CD14-positive monocyte (primary cell): Measurements from ENCODE around the gene SIGMAR1. TPM values are rescaled to one million over a fixed set of nuclear protein-coding genes. Genes with fewer than 3 reads are reported as not detected.

ENCODE experiments used
- DNase-seq, 3 donors: peaks; one replicate each; pipeline ENCODE4 v3.0.0-alpha.2; 2011 to 2022
- H2AFZ ChIP-seq: 2 replicates; pipeline ENCODE4 v1.6.0; 2012; ENCODE audit warnings: mild to moderate bottlenecking, low read depth, low read length, inconsistent platforms; ENCODE audit not compliant: insufficient read depth, poor library complexity, severe bottlenecking
- H3K27ac ChIP-seq, 2 donors: 1 replicate in 1 of 2; 2 replicates in 1 of 2; pipeline ENCODE4 v1.5.1; 2012 to 2013; ENCODE audit warnings: low read length in 2 of 2, control low read depth in 1 of 2, inconsistent platforms in 1 of 2, low read depth in 1 of 2, mild to moderate bottlenecking in 1 of 2
- H3K27me3 ChIP-seq, 2 donors: one replicate each; pipeline versions ENCODE4 v1.6.0 to v1.6.1; 2011 to 2013; ENCODE audit warnings: low read length in 2 of 2; ENCODE audit not compliant: control insufficient read depth in 2 of 2, insufficient read depth in 2 of 2
- H3K36me3 ChIP-seq, 2 donors: replicated peaks in 1 of 2; 1 replicate in 1 of 2; 2 replicates in 1 of 2; pipeline versions ENCODE4 v1.5.1 to v1.6.1; 2012 to 2013; ENCODE audit warnings: low read length in 2 of 2, control low read depth in 1 of 2, inconsistent platforms in 1 of 2, mild to moderate bottlenecking in 1 of 2; ENCODE audit not compliant: insufficient read depth in 2 of 2, control insufficient read depth in 1 of 2
- H3K4me1 ChIP-seq, 2 donors: 1 replicate in 1 of 2; 2 replicates in 1 of 2; pipeline versions ENCODE4 v1.5.1 to v1.6.1; 2012 to 2013; ENCODE audit warnings: low read length in 2 of 2, control low read depth in 1 of 2, inconsistent platforms in 1 of 2, mild to moderate bottlenecking in 1 of 2, moderate library complexity in 1 of 2; ENCODE audit not compliant: insufficient read depth in 2 of 2, control insufficient read depth in 1 of 2
- H3K4me2 ChIP-seq: replicated peaks from 2 replicates; pipeline ENCODE3; 2012; ENCODE audit warnings: low read length, moderate library complexity, mild to moderate bottlenecking; ENCODE audit not compliant: poor library complexity, severe bottlenecking; ENCODE audit errors: extremely low read depth
- H3K4me3 ChIP-seq, 3 experiments: fragments of 200-600 bp in 1 of 3; sonication (generic) in 1 of 3; replicated peaks in 1 of 3; 1 replicate in 2 of 3; 2 replicates in 1 of 3; pipeline ENCODE4 v1.5.1; 2011 to 2013; ENCODE audit warnings: low read length in 3 of 3, mild to moderate bottlenecking in 3 of 3, control low read depth in 2 of 3, low read depth in 2 of 3, inconsistent platforms in 1 of 3, moderate library complexity in 1 of 3
- H3K79me2 ChIP-seq: 2 replicates; pipeline ENCODE4 v1.6.0; 2012; ENCODE audit warnings: mild to moderate bottlenecking, control low read depth, inconsistent platforms, low read length, moderate library complexity; ENCODE audit not compliant: insufficient read depth
- H3K9ac ChIP-seq: 2 replicates; pipeline ENCODE4 v1.6.0; 2017; ENCODE audit warnings: low read length, mild to moderate bottlenecking; ENCODE audit not compliant: insufficient read depth, poor library complexity, severe bottlenecking
- H3K9me3 ChIP-seq, 2 donors: replicated peaks in 1 of 2; 1 replicate in 1 of 2; 2 replicates in 1 of 2; pipeline versions ENCODE4 v1.5.1 to v1.6.1; 2012 to 2013; ENCODE audit warnings: low read length in 2 of 2, control low read depth in 1 of 2; ENCODE audit not compliant: control insufficient read depth in 1 of 2, insufficient read depth in 1 of 2
- H4K20me1 ChIP-seq: 2 replicates; pipeline ENCODE4 v1.6.0; 2012; ENCODE audit warnings: mild to moderate bottlenecking, low read length, control low read depth, moderate library complexity; ENCODE audit not compliant: insufficient read depth
- H3K27ac Mint-ChIP-seq, 7 donors: one replicate each; pipeline ENCODE4 v1.8.0; 2020; ENCODE audit warnings: mild to moderate bottlenecking in 7 of 7, mixed read lengths in 7 of 7, moderate library complexity in 6 of 7, inconsistent platforms in 2 of 7
- H3K27me3 Mint-ChIP-seq, 3 donors: one replicate each; pipeline ENCODE4 v1.8.0; 2021 to 2022; ENCODE audit warnings: low read depth in 3 of 3, mild to moderate bottlenecking in 3 of 3, mixed read lengths in 3 of 3, moderate library complexity in 3 of 3, inconsistent platforms in 1 of 3
- H3K36me3 Mint-ChIP-seq, 2 donors: one replicate each; pipeline ENCODE4 v1.8.0; 2020; ENCODE audit warnings: mixed read lengths in 2 of 2, inconsistent platforms in 1 of 2, mild to moderate bottlenecking in 1 of 2
- H3K4me1 Mint-ChIP-seq: one replicate; pipeline ENCODE4 v1.8.0; 2020; ENCODE audit warnings: mild to moderate bottlenecking, mixed read lengths
- H3K4me3 Mint-ChIP-seq, 2 donors: one replicate each; pipeline ENCODE4 v1.8.0; 2020; ENCODE audit warnings: mild to moderate bottlenecking in 2 of 2, mixed read lengths in 2 of 2, moderate library complexity in 1 of 2
- H3K9me3 Mint-ChIP-seq, 7 donors: one replicate each; pipeline ENCODE4 v1.8.0; 2020 to 2022; ENCODE audit warnings: mixed read lengths in 7 of 7, mild to moderate bottlenecking in 6 of 7, moderate library complexity in 6 of 7, inconsistent platforms in 2 of 7
- WGBS: methylation state at CpG from one replicate; pipeline ENCODE4 v1.1.5; 2013; ENCODE audit warnings: missing lambda C conversion rate; ENCODE audit not compliant: insufficient coverage; 5-methylcytosine and 5-hydroxymethylcytosine counted together
- intact Hi-C, 2 donors: fragments of 100-400 bp; cut with micrococcal nuclease; formaldehyde crosslinking; loops; one replicate each; pipeline versions ENCODE4 v1.15.0 to v1.15.1; 2023
- polyA plus RNA-seq, 3 donors: library from polyadenylated mRNA; depleted of rRNA in 1 of 3; unstranded in 2 of 3; stranded (reverse) in 1 of 3; fragments of 300-500 nt in 2 of 3; fragments of >200 nt in 1 of 3; fragmentation: Illumina TruSeq in 2 of 3; gene quantifications; 1 replicate in 2 of 3; 2 replicates in 1 of 3; pipeline ENCODE4 v1.2.3, GENCODE V29; 2012 to 2021
- TF ChIP-seq, protein P1 (sequence below): fragments of 200-600 bp; IDR thresholded peaks from one replicate; pipeline ENCODE4 v1.8.0; 2022; ENCODE audit warnings: antibody characterized with exemption, mild to moderate bottlenecking

SIGMAR1 gene
- polyA plus RNA-seq, 3 donors, result 26.6 to 59.6 (median 49.5) TPM

DNA sequence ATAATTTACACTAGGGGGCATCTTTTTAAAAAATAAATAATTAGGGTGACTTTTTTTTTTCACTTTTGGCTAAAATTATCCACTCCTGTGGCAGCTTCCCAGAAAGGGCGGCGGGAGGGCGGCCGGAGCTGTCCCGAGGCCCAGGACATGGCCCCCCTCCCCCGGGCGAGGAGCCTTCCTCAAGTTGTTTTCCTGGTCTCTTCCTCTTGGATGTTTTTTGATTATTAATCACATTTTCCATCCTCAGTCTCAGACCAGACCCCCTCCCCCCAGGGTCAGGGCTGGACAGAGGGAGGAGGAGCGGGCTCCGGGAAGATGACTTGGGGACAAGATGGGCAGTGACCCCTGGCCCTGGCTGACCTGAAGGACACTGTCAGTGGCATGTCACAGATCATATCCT is 43.4 kb downstream of the SIGMAR1 start:
- intact Hi-C loops, result loop anchor here in 1 of 2 donors (10.0 kb wide), 1 partner anchor 149 kb away; no protein-coding TSS in a partner anchor
- no peak overlapping the region for H3K4me3 ChIP-seq
- H3K9me3 ChIP-seq, result peaks cover 0 to 18% of the 10 kb centered on the region in 2 donors
- H3K4me2 ChIP-seq, result no peak overlapping the region
- H3K4me1 Mint-ChIP-seq, result peaks cover 35% of the 10 kb centered on the region
- peaks cover 33 to 38% of the 10 kb centered on the region in 2 donors for H3K4me1 ChIP-seq
- H3K27ac Mint-ChIP-seq, result no peak overlapping the region
- peaks cover 29 to 45% of the 10 kb centered on the region in 2 donors for H3K27me3 ChIP-seq
- H3K27me3 Mint-ChIP-seq, result peaks cover 49 to 67% (median 49%) of the 10 kb centered on the region in 3 donors
- TF ChIP-seq, protein P1, sequence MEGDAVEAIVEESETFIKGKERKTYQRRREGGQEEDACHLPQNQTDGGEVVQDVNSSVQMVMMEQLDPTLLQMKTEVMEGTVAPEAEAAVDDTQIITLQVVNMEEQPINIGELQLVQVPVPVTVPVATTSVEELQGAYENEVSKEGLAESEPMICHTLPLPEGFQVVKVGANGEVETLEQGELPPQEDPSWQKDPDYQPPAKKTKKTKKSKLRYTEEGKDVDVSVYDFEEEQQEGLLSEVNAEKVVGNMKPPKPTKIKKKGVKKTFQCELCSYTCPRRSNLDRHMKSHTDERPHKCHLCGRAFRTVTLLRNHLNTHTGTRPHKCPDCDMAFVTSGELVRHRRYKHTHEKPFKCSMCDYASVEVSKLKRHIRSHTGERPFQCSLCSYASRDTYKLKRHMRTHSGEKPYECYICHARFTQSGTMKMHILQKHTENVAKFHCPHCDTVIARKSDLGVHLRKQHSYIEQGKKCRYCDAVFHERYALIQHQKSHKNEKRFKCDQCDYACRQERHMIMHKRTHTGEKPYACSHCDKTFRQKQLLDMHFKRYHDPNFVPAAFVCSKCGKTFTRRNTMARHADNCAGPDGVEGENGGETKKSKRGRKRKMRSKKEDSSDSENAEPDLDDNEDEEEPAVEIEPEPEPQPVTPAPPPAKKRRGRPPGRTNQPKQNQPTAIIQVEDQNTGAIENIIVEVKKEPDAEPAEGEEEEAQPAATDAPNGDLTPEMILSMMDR, result no peak
- no peaks in the 10 kb centered on the region for H3K36me3 ChIP-seq
- H3K79me2 ChIP-seq, result no peaks in the 10 kb centered on the region
- peaks cover 0 to 7% of the 10 kb centered on the region in 2 donors for H3K36me3 Mint-ChIP-seq
- H3K27ac ChIP-seq, result no peak overlapping the region
- peaks cover 0 to 19% (median 12%) of the 10 kb centered on the region in 7 donors for H3K9me3 Mint-ChIP-seq
- H3K4me3 Mint-ChIP-seq, result no peak overlapping the region
- no peaks in the 10 kb centered on the region for H4K20me1 ChIP-seq
- no peak for DNase-seq
- H3K9ac ChIP-seq, result no peak overlapping the region
- WGBS, result no CpG with 5 or more reads among the region's 9 CpGs
- H2AFZ ChIP-seq, result no peak overlapping the region

- peak; percentile 7 to 80 (median 22) for DNase-seq
- Mint-ChIP-seq H3K27ac (peak overlapping the region in 1 of 7 donors; percentile 4), H3K36me3 (peaks cover 0 to 11% of the 10 kb centered on the region in 2 donors), H3K4me3 (peak overlapping the region in 1 of 2 donors; percentile 91), H3K27me3 (peaks cover 58 to 77% (median 60%) of the 10 kb centered on the region in 3 donors), H3K4me1 (peaks cover 38% of the 10 kb centered on the region), H3K9me3 (peaks cover 0 to 28% (median 16%) of the 10 kb centered on the region in 7 donors)
- Histone ChIP-seq H3K9ac (peak overlapping the region; percentile 6), H3K36me3 (no peaks in the 10 kb centered on the region), H3K79me2 (no peaks in the 10 kb centered on the region), H3K27me3 (peaks cover 40 to 56% of the 10 kb centered on the region in 2 donors), H3K4me1 (peaks cover 33 to 38% of the 10 kb centered on the region in 2 donors), H4K20me1 (no peaks in the 10 kb centered on the region), H3K4me3 (no peak overlapping the region), H3K4me2 (no peak overlapping the region), H3K9me3 (peaks cover 0 to 27% of the 10 kb centered on the region in 2 donors), H3K27ac (no peak overlapping the region), H2AFZ (no peak overlapping the region)
- TF ChIP-seq, protein P1, result no peak
- intact Hi-C loops, result loop anchor here in 1 of 2 donors (10.0 kb wide), 1 partner anchor 148 kb away; no protein-coding TSS in a partner anchor
- WGBS, result 1% methylated on average over 23 of the region's 26 CpGs
Measured at GRCh38 chr9:34592895-34593601, 44.5 kb downstream of the SIGMAR1 start.
